Stimulated activated CD4-positive, alpha-beta T cell treated with anti-CD3 and anti-CD28 coated beads, TNF-alpha, amount 100 ng/mL, for 24 hours (primary cell): Measurements from ENCODE around the gene PIKFYVE.
"Not testable (repeated sequence)": the region's sequence is repeated elsewhere in the genome, so short reads cannot be mapped to it uniquely, and the experiment has no call there.

Experiments used
- DNase-seq, 3 experiments: peaks; one replicate each; pipeline ENCODE4 v3.0.0-alpha.2; 2020; ENCODE audit warnings: low read depth in 3 of 3

PIKFYVE gene

GRCh38 chr2:208304695-208305094 lies 38.6 kb downstream of the PIKFYVE start:
- DNase-seq, result no peak

GRCh38 chr2:208306291-208306690 lies 40.2 kb downstream of the PIKFYVE start:
- DNase-seq, result no peak

- DNase-seq, result no peak
These were observed 45.3 kb downstream of the PIKFYVE start for GRCh38 chr2:208311321-208311720.

DNA sequence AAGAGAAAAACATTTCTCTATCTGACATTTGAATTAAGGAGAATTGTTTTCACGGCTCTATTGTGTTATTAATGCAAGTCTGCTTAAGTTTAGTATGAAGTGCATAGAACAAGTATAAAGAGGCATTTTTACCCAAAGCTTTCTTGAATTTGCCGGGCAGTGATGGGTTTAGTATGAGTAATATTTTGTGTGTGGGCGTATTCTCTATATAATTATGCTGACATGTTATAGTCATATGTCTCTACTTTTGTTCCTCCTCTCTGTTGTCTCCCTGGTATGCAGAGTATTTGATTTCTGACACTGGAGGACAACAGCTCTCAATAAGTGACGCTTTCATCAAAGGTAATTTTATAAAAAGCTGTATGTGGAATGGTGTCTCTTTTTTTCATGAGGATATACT lies 45.9 kb downstream of the PIKFYVE start:
- DNase-seq, result no peak

- DNase-seq, result no peak
These were observed 49.2 kb downstream of the PIKFYVE start for GRCh38 chr2:208315081-208315788.

DNA sequence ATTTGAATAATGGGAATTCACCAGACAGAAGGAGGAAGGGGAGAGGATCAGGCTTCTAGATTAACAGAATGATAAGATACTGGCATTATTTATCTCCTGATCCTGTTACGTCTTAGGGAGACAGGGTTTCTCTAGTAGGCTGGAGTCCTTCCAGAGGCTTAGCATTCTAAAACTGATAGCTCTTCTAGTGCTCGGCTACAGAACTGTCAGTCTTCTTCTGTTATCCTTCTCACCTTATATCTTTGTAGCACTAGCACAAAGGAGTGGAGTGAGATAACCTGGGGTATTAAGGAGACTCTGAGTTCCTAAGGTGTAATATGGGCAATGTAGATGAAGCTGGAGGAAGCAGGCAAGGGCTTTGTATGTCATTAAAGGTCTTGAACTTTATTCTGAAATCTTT lies 52.1 kb downstream of the PIKFYVE start:
- no peak for DNase-seq

DNA sequence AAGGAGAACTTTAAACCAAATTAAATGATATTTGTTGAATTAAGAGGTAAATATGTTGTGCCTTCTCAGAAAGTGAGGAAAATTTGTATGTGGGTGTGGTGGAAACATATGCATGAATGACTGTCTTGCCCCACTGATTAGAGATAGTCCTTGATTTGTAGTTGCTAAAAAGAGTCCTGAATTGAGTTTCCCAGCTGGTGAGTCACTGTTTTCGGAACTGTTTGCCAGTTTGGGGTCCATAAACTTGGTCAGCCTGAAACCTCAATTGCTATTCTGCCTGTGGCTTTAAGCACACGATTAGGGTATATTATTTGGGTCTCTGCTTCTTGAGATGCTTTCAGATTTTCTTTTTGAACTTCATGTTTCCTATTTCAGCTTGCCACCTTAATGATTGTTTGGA lies 53.3 kb downstream of the PIKFYVE start:
- no peak for DNase-seq

GRCh38 chr2:208320686-208321085 lies 54.6 kb downstream of the PIKFYVE start:
- no peak for DNase-seq

DNA sequence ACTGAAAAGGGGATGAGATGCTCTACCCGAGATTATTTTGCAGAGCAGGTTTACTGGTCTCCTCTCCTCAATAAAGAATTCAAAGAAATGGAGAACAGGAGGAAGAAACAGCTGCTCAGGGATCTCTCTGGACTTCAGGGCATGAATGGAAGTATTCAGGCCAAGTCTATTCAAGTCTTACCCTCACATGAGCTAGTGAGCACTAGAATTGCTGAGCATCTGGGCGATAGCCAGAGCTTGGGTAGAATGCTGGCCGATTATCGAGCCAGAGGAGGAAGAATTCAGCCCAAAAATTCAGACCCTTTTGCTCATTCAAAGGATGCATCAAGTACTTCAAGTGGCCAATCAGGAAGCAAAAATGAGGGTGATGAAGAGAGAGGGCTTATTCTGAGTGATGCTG lies 60.0 kb downstream of the PIKFYVE start:
- DNase-seq, result no peak

DNA sequence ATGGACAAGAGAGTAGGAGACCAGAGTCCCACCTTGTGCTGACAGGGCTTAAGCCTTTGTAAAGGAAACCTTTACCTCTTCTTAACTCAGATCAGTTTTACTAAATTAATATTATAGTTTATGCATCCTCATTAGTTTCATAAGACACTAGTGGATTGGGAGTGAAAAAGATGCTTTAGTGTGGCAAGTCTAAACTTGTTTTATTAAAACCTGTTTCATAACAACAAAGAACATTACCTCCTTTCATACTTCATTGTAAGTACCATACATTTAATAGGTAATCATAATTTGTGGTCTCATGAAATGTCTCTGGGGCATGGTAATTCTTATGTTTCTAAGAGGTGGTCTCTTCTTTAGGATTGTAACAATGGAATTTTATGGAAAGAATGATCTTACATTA lies 63.4 kb downstream of the PIKFYVE start:
- no peak for DNase-seq

DNA sequence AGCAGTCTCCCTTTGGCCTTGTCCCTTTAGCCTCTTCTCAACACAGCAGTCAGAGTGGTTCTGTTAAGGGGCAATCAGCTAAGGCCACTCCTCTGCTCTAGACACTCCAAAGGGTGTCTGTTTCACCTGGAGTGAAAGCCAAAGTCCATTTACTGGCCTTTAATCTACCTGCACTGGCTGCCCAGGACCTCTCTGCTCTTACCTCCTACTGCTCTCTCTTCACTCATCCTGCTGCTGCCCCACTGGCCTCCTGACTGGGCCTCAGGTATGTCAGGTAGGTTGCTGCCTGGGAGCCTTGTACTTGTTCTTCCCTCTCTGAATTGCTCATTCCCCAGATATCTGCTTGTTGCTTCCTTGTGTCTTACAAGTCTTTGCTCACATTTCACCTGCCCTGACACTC lies 68.2 kb downstream of the PIKFYVE start:
- DNase-seq, result no peak

DNA sequence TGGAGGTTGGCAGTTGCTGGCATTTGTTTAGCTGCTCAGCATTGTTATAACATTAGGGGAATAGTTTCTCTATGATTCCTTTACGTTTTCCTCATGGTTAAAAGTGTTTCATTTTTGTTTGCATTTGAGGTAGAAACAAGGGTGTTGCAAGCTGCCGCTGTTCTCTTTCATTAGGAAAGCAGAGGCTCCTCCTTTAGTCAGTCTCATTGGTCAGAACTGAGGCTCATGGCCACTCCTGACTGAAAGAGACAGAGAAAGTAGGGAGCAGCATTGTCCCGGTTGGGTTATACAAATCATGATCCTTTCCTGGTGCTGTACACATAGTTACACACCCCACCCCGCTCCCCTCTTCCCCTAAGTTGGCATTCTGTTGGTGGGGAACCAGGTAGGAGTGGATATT lies 80.7 kb downstream of the PIKFYVE start:
- DNase-seq, result no peak

- no peak for DNase-seq
These were observed 84.6 kb downstream of the PIKFYVE start for GRCh38 chr2:208350610-208351009.

DNA sequence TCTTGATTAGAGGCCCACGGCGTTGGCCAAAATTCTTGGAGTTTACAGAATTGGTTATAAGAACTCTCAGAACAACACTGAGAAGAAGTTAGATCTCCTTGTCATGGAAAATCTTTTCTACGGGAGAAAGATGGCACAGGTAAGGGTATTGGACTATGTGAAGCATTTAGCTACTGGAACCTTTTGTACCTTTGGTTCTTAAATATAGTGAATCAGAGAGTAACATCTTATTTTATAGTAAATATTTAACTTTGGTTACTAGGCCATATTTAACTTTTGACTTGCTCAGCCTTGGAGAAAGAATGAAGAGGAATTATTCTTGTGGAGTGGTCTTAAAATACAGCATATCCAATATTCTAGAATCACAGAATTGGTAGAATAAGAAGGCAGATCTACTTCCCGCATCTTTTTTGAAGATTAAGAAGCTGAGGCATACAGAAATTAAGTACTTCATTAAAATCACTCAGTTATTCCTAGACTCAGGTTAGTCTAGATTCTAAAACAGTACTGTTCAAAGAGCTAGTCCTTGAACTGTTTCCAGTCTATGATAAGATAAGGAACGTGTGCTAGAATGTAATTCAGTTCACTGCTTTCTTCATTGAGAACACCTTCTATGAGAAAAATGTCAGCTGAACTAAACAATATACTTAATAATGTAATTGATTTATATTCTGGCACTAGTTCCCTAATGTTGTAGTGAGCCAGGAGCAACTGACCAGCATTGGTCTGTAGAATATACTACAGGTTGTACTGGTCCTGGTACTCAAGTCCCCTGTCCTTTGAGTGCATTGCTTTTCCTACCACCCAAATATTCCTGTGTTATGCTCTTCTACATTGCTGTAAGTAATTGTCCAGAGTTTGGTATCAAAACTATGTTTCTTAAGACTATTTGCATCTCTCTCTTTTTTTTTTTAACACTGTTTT lies 86.9 kb downstream of the PIKFYVE start:
- no peak for DNase-seq

DNA sequence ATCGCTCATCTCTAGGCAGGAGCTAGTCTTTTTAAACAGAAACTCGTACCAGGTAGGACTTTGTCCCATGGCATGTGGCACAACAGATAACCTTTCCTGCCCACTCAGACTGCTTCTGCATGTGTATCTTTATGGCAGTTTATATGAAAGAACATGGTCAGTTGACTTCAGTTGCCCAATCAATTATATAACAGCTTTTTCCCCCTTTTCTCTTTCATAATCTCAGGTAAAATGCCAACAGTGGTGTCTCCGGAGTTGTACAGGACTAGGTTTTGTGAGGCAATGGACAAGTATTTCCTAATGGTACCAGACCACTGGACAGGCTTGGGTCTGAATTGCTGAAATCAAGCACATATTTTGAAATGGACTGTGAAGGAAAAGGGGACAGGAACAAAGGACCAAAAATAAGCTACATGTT lies 88.9 kb downstream of the PIKFYVE start:
- no peak for DNase-seq

DNA sequence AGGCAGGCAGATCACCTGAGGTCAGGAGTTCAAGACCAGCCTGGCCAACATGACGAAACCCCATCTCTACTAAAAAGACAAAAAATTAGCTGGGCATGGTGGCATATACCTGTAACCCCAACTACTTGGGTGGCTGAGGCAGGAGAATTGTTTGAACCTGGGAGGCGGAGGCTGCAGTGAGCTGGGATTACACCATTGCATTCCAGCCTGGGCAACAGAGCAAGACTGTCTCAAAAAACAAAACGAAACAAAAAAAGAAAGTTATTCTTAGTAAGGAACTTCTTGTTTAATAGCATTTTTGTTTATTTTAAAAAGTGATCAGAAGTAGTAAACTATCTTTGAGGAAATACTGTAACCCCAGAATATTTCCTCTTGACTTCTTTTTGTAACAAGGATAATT lies 90.4 kb downstream of the PIKFYVE start:
- not testable (repeated sequence) for DNase-seq

GRCh38 chr2:208356846-208357574 lies 91.0 kb downstream of the PIKFYVE start:
- no peak for DNase-seq

DNA sequence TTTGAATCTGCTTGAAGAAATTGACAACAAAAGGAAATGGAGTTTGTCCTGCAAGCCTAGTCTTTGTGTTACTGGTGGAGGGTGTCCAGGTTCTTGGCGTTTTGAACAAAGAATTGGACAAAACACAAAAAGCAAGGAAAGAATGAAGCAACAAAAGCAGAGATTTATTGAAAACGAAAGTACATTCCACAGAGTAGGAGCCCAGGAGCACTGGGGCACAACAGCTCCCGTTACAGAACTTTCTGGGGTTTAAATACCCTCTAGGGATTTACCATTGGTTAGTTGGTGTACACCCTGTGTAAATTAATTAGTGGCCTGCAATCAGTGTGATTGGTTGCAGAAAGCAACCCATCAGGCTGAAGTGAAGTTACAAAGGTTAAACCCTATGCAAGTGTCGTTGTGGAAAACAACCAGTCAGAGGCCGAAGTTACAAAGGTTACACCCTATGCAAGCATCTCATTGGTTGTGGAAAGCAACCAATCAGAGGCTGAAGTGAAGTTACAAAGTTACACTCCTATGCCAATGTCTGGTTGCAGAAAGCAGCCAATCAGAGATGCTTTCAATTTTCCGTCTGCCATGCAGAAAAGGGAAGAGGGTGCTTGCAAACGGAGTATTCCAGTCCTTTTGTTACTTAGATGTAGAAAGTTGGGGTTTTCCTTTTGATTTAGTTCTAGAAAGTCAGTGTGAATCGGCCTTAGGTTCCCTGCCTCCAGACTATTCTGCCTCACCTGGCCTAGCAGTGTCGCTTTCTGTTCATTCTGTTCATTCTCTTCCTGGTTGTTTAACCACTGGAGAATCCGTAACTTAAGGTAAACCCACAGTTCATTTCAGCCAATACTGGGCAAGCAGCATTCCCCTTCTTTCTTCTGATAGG lies 92.9 kb downstream of the PIKFYVE start:
- DNase-seq, result no peak

DNA sequence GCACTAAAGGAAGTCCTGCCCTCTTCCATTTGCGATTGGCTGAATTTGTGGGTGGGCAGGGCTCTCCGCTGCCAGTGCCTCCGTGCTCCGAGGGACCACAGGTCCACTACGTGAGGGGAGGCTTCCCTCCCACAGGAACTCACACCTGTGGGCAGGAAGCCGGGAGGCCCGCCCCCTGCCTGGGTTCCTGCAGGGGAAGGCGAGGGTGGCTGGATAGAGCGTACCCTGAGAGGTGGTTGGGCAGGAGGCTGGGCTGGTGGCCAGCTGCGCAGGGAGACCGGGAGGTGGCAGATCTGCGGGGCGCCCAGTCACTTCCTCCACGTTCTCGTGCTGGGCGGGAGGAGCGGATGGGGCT lies 93.6 kb downstream of the PIKFYVE start:
- no peak for DNase-seq

GRCh38 chr2:208360259-208361076 lies 94.4 kb downstream of the PIKFYVE start:
- DNase-seq, result no peak

GRCh38 chr2:208361077-208361441 lies 95.0 kb downstream of the PIKFYVE start:
- no peak for DNase-seq
